Ishikawa (cell line): ENCODE data around the gene SLC25A34.

Source experiments
- CREB1 ChIP-seq: IDR thresholded peaks from 2 replicates; pipeline ENCODE4 v1.6.1; 2012; ENCODE audit warnings: low read depth
- EP300 ChIP-seq: IDR thresholded peaks from 2 replicates; pipeline ENCODE4 v1.6.1; 2012; ENCODE audit warnings: borderline replicate concordance
- RAD21 ChIP-seq: IDR thresholded peaks from 2 replicates; pipeline ENCODE4 v1.6.1; 2012; ENCODE audit warnings: low read depth
- TAF1 ChIP-seq: IDR thresholded peaks from 2 replicates; pipeline ENCODE4 v1.6.1; 2012; ENCODE audit warnings: low read depth, mild to moderate bottlenecking
- TCF12 ChIP-seq: IDR thresholded peaks from 2 replicates; pipeline ENCODE4 v1.6.1; 2012; ENCODE audit warnings: low read depth

DNA sequence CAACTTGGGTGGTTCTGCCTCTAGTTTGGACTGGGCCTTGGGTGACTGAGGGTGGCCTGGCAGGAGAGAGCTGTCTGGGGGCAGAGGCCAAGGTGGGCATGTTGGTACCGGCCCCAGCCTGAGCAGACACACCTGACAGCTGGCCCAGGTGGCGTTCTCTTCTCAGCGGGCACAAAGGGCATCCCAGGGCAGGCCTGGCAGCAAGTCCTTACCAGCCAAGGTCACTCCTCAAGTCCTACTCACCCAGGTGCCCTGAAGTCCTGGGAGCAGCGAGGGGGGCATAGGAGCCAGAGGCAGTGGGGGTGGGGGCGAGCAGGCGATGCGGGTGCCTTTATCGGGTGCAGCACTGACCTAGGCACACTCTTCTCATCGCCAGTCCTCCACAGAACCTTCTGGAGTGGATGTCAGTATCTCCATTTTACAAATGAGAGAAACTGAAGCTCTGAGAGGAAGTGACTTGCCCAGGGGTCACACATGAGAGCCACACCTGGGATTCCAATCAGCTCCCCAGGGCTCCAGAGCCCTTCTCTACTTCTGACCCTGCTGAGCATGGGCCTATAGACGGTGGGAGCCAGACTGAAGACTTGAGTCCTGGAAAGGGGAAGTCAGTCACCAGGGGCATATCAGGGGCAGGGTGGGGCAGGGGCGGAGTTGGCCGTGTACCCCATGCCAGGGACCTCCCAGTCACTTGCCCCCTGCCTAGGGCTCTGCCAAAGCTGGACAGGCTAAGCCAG lies 587 bp upstream of the SLC25A34 start:
- TF ChIP-seq RAD21 (no peak), TAF1 (no peak), EP300 (no peak), TCF12 (no peak), CREB1 (no peak)
